ENCODE measurements around the gene CTDNEP1. TPM values are rescaled to one million over a fixed set of nuclear protein-coding genes. Genes with fewer than 3 reads are reported as not detected.
"Not testable (repeated sequence)": the region's sequence is repeated elsewhere in the genome, so short reads cannot be mapped to it uniquely, and the experiment has no call there.

Gene CTDNEP1
- total RNA-seq, 4 donors from 2014 or later = 38.5 to 82.2 (median 65.9) TPM

- peak overlapping the region; percentile 69 to 99 (median 89) for H3K4me3 ChIP-seq
- peak overlapping the region; percentile 96 to 100 (median 99) for H3K27ac ChIP-seq
- no peak for DNase-seq (ENCODE audit: low spot score in 2 of 2)
- H3K9me3 ChIP-seq = no peaks in the 10 kb centered on the region
- H3K27me3 ChIP-seq = no peaks in the 10 kb centered on the region
- peaks cover 0 to 57% (median 30%) of the 10 kb centered on the region in 4 donors for H3K4me1 ChIP-seq
- peaks cover 0 to 35% (median 3%) of the 10 kb centered on the region in 3 donors for H3K36me3 ChIP-seq
- WGBS, 2 donors = 1 to 2% methylated on average over 24 to 32 of the region's 55 CpGs
- TF ChIP-seq EP300 (IDR thresholded peaks at IDR 0.05) (no peak), POLR2A (IDR thresholded peaks at IDR 0.05) (no peak), CTCF (IDR thresholded peaks at IDR 0.05) (no peak)
Measured at GRCh38 chr17:7250695-7251627, 573 bp downstream of the CTDNEP1 start.

GRCh38 chr17:7249830-7250229 lies 1.7 kb downstream of the CTDNEP1 start:
- no peaks in the 10 kb centered on the region for H3K27me3 ChIP-seq
- peak overlapping the region in 3 of 4 donors; percentile 39 to 99 (median 99) for H3K27ac ChIP-seq
- peaks cover 0 to 57% (median 30%) of the 10 kb centered on the region in 4 donors for H3K4me1 ChIP-seq
- TF ChIP-seq POLR2A (IDR thresholded peaks at IDR 0.05) (no peak), CTCF (IDR thresholded peaks at IDR 0.05) (no peak), EP300 (IDR thresholded peaks at IDR 0.05) (no peak)
- peaks cover 3 to 35% (median 14%) of the 10 kb centered on the region in 3 donors for H3K36me3 ChIP-seq
- peak overlapping the region in 2 of 4 donors; percentile 91 to 99 for H3K4me3 ChIP-seq
- H3K9me3 ChIP-seq = no peaks in the 10 kb centered on the region
- 75 to 77% methylated on average over 7 of the region's 7 CpGs for WGBS, 2 donors
- DNase-seq (ENCODE audit: low spot score in 2 of 2) = no peak

GRCh38 chr17:7249214-7249613 lies 2.3 kb downstream of the CTDNEP1 start:
- WGBS, 2 donors = 78 to 80% methylated on average over 6 of the region's 6 CpGs
- H3K36me3 ChIP-seq = peaks cover 3 to 35% (median 17%) of the 10 kb centered on the region in 3 donors
- no peak overlapping the region for H3K27ac ChIP-seq
- no peak for DNase-seq (ENCODE audit: low spot score in 2 of 2)
- no peak overlapping the region for H3K4me3 ChIP-seq
- no peaks in the 10 kb centered on the region for H3K9me3 ChIP-seq
- peaks cover 0 to 58% (median 30%) of the 10 kb centered on the region in 4 donors for H3K4me1 ChIP-seq
- no peaks in the 10 kb centered on the region for H3K27me3 ChIP-seq
- TF ChIP-seq CTCF (IDR thresholded peaks at IDR 0.05) = no peak
- no peak for TF ChIP-seq EP300 (IDR thresholded peaks at IDR 0.05)
- no peak for TF ChIP-seq POLR2A (IDR thresholded peaks at IDR 0.05)

DNA sequence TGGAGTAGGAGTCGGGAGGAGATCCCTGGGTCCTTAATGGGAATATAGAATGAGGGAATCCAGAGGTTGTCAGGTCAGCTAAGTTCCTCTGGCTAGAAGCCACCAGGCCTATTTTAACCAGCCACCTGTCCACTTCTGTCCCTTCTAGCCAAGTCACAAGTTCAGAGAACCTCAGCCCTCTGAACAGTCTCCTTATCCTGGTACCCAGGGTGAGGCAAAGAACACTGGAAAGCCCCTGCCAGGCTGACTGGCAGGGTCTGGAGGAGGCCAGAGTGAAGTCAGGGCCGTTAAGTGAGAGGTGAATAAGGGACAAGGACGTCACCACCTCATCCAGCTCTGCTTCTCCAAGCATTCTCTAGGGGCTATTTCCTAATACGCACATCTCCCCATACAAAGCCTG lies 2.7 kb downstream of the CTDNEP1 start:
- 76 to 77% methylated on average over 4 of the region's 4 CpGs for WGBS, 2 donors
- TF ChIP-seq CTCF (IDR thresholded peaks at IDR 0.05) (no peak), POLR2A (IDR thresholded peaks at IDR 0.05) (no peak), EP300 (IDR thresholded peaks at IDR 0.05) (no peak)
- DNase-seq (ENCODE audit: low spot score in 2 of 2) = no peak
- Histone ChIP-seq H3K36me3 (peaks cover 3 to 35% (median 17%) of the 10 kb centered on the region in 3 donors), H3K4me3 (no peak overlapping the region), H3K27ac (no peak overlapping the region), H3K27me3 (no peaks in the 10 kb centered on the region), H3K9me3 (no peaks in the 10 kb centered on the region), H3K4me1 (peaks cover 0 to 59% (median 30%) of the 10 kb centered on the region in 4 donors)

DNA sequence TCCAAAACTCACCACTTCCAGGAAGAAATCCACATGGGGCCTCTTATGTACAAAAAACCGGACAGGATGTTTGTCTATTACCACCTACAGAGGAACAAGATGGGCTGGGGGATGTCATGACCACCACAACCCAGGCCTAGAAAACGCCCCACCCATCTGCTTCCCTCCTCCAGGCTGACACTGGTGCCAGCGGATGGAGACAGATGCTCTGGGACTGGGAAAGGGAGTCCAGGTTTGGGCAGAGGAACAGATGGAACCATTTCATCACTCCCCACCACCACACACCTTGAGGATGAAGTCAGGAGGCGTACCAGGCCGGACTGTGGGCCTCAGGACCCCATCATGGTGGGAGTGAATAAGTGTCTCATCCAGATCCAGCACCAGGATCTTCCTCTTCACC lies 4.8 kb downstream of the CTDNEP1 start:
- DNase-seq (ENCODE audit: low spot score in 2 of 2) = no peak
- TF ChIP-seq CTCF (IDR thresholded peaks at IDR 0.05) (no peak), POLR2A (IDR thresholded peaks at IDR 0.05) (no peak), EP300 (IDR thresholded peaks at IDR 0.05) (no peak)
- H3K4me3 ChIP-seq = no peak overlapping the region
- peaks cover 3 to 34% (median 17%) of the 10 kb centered on the region in 3 donors for H3K36me3 ChIP-seq
- 80 to 88% methylated on average over 5 of the region's 5 CpGs for WGBS, 2 donors
- no peak overlapping the region for H3K27ac ChIP-seq
- H3K9me3 ChIP-seq = no peaks in the 10 kb centered on the region
- peaks cover 0 to 54% (median 26%) of the 10 kb centered on the region in 4 donors for H3K4me1 ChIP-seq
- no peaks in the 10 kb centered on the region for H3K27me3 ChIP-seq

DNA sequence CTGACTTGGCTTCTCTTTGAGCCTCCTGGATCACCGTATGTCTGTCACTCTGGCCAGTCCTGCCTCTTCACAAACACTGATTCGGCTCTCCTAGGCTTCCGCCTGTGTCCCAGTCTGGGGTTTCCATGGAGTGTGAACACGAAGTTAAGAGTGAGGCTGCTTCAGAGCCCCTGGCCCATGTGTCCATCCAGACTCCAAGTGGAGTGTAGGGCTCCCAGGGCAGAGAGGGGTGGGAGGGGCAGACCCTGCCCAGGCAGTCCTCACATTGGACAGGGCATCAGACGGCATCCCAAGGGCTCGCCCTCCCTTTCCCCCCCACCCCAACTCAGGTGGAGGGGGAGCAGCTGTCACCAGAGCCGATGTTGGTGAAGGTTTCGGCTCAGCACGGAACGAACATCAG lies 7.7 kb downstream of the CTDNEP1 start:
- peaks cover 3 to 51% (median 23%) of the 10 kb centered on the region in 4 donors for H3K4me1 ChIP-seq
- peak overlapping the region in 3 of 4 donors; percentile 96 to 99 (median 98) for H3K27ac ChIP-seq
- H3K4me3 ChIP-seq = peak overlapping the region in 1 of 4 donors; percentile 64

More for the DNA sequence above, 7.7 kb downstream of the CTDNEP1 start:
- not testable (repeated sequence) for H3K27me3 ChIP-seq; DNase-seq (ENCODE audit: low spot score in 2 of 2); H3K9me3 ChIP-seq
- 65 to 77% methylated on average over 10 of the region's 10 CpGs for WGBS, 2 donors
- peaks cover 3 to 47% (median 17%) of the 10 kb centered on the region in 3 donors for H3K36me3 ChIP-seq
